HG02588 (cell line): ENCODE measurements around the gene ADAMTS15.
A peak's percentile ranks its signal among the peaks of the same experiment; 100 is the strongest.

Experiments
- ATAC-seq: cut with Tn5 transposase; IDR thresholded peaks from one replicate; pipeline ENCODE4 v1.9.1; 2021; ENCODE audit warnings: mild to moderate bottlenecking, moderate library complexity; ENCODE audit not compliant: unreplicated experiment

The ADAMTS15 gene

GRCh38 chr11:130416906-130417305 lies 31.5 kb upstream of the ADAMTS15 start:
- no peak for ATAC-seq

GRCh38 chr11:130418210-130418609 lies 30.2 kb upstream of the ADAMTS15 start:
- no peak for ATAC-seq

GRCh38 chr11:130418756-130419155 lies 29.7 kb upstream of the ADAMTS15 start:
- ATAC-seq, result no peak

- ATAC-seq, result no peak
Measured at GRCh38 chr11:130420478-130421198, 27.8 kb upstream of the ADAMTS15 start.

GRCh38 chr11:130421199-130421585 lies 27.3 kb upstream of the ADAMTS15 start:
- no peak for ATAC-seq

- ATAC-seq, result no peak
Measured at GRCh38 chr11:130421697-130422096, 26.7 kb upstream of the ADAMTS15 start.

- no peak for ATAC-seq
Measured at GRCh38 chr11:130422251-130422995, 26.0 kb upstream of the ADAMTS15 start.

GRCh38 chr11:130423541-130424142 lies 24.8 kb upstream of the ADAMTS15 start:
- no peak for ATAC-seq

GRCh38 chr11:130424613-130425140 lies 23.8 kb upstream of the ADAMTS15 start:
- no peak for ATAC-seq

- no peak for ATAC-seq
Measured at GRCh38 chr11:130425156-130425555, 23.3 kb upstream of the ADAMTS15 start.

- no peak for ATAC-seq
Measured at GRCh38 chr11:130426223-130426836, 22.1 kb upstream of the ADAMTS15 start.

- no peak for ATAC-seq
Measured at GRCh38 chr11:130426837-130427341, 21.6 kb upstream of the ADAMTS15 start.

- no peak for ATAC-seq
Measured at GRCh38 chr11:130427581-130428315, 20.7 kb upstream of the ADAMTS15 start.

GRCh38 chr11:130428316-130429119 lies 19.9 kb upstream of the ADAMTS15 start, which contains the start of gene ADAMTS8:
Gene ADAMTS8, minus strand, starts transcription at chr11:130428609. Its CDS starts 323 bp downstream, at chr11:130428286.
- ATAC-seq, result no peak

GRCh38 chr11:130429120-130429681 lies 19.2 kb upstream of the ADAMTS15 start:
- no peak for ATAC-seq

GRCh38 chr11:130429983-130430382 lies 18.5 kb upstream of the ADAMTS15 start:
- ATAC-seq, result no peak

GRCh38 chr11:130431331-130431773 lies 17.1 kb upstream of the ADAMTS15 start:
- peak; percentile 55 for ATAC-seq

- ATAC-seq, result no peak
Measured at GRCh38 chr11:130431801-130432200, 16.6 kb upstream of the ADAMTS15 start.

GRCh38 chr11:130433357-130433756 lies 15.1 kb upstream of the ADAMTS15 start:
- no peak for ATAC-seq
